GM15510 (cell line): ENCODE data around the gene SETD5.

ENCODE experiments used
- POLR2A ChIP-seq: IDR thresholded peaks from 3 replicates; pipeline ENCODE4 v1.6.1; 2011; ENCODE audit warnings: borderline replicate concordance; ENCODE audit not compliant: insufficient read length; ENCODE audit errors: extremely low read depth

SETD5 gene

GRCh38 chr3:9501226-9501625 lies 103.8 kb downstream of the SETD5 start:
- TF ChIP-seq POLR2A: no peak

DNA sequence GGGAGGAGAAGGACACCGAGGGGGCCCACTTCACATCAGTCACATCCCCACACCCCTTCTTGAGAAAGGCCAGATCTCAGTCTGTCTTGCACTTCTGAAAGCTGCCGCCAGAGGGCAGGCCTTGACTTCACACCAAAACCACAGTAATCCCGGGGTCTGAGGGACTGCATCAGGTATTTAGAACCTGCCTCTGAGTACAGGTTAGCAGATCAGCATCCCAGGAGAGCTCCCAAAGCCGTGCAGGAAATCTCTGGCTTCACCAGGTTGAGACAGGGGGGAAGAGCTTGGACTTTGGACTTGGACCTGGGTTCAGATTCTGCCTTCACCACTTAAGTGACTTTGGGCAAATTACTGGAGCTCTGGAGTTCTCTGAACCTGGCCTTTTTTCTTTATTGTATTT lies 105.9 kb downstream of the SETD5 start:
- TF ChIP-seq POLR2A: no peak

DNA sequence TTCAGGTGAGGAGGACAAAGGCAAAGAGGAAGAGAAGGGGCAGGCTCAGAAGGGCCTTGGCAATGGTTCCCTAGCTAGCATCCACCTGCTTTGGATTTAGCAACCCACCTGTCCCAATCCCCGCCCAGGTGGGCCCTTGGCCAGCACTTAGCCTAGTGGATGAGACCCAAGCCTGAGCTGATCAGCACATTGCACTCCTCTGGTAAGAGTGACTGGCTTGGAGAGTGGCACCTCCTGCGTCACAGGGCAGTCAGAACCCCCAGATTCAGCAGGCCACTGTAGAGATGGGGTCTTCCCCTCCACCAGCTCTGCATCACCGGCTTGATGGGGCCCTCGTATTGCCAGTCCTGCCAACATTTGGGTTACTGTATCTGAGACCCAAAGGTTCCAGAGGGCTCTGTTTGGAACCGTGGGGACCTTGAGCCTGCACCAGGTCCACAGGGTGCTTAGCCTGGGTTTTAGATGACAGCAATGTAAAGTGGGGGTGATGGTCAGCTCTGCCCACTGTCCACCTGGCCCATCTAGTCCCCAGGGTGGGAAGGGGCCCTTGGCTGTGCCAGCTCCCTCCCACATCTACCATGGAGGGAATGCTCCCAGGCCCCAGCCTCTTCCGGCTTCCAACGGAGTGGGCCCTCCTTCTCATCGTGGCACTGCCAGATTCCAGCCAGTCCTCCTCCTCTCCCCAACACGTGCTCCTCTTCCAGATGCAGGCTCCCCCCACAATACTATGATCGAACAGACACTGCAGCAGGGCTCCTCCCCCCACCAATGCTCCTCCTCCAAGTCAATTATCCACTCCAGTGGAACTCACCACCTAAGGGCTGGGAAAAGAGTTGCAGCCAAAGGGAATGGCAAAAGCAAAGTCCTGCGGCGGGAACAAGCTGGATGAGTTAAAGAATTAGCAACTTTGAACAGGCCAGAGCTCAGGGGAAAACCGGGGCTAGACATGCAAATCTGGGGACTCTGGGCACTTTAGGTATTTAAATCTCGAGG lies 110.5 kb downstream of the SETD5 start:
- TF ChIP-seq POLR2A: no peak

GRCh38 chr3:9508781-9509180 lies 111.4 kb downstream of the SETD5 start:
- TF ChIP-seq POLR2A: no peak

GRCh38 chr3:9512456-9513045 lies 115.1 kb downstream of the SETD5 start:
- TF ChIP-seq POLR2A: no peak

DNA sequence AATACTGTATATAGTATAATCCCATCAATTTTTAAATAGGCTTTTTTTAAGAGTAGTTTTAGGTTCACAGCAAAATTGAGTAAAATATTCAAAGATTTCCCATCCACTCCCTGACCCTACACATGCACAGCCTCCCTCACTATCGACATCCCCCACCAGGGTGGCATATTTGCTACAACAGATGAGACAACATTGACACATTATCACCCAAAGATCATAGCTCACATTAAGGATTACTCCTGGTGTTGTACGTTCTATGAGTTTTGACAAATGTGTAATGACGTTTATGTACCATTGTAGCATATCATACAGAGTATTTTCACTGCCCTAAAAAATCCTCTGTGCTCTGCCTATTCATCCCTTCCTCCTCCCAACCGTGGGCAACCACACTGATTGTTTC lies 116.9 kb downstream of the SETD5 start:
- TF ChIP-seq POLR2A: no peak

DNA sequence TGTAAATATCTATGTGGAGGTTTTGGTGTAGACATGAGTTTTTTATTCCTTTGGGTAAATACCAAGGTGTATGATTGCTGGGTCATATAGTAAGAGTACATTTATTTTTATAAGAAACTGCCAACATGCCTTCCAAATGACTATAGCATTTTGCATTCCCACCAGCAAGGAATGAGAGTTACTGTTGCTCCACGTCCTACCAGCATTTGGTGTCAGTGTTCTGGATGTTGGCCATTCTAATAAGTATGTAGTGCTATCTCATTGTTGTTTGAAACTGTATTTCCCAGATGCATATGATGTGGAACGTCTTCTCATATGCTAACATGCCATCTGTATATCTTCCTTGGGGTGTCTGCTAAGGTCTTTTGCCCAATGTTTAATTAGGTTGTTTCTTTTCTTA lies 117.5 kb downstream of the SETD5 start:
- no peak for TF ChIP-seq POLR2A

- TF ChIP-seq POLR2A: no peak
Measured at GRCh38 chr3:9525078-9525477, 127.7 kb downstream of the SETD5 start.
